ENCODE measurements around the gene DNAH1.

DNAH1 gene

DNA sequence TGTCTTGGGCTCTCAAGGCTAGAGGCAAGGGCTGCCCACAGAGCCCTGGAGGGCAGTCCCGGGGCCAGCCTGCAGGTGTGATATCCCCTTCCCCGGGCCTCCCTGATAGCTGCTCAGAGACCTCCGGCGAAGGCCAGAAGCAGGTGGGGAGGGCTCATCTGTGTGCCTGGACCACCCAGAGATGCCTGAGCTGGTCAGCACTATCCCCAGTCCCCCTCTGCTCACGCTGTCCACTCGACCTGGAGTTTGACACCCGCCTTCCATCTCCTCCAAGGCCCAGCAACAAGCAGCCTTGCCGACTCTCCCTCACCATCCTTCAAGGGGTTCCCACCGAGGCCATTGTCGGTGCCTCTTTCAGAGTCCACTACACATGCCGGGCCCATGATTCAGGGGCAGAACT, 39.4 kb downstream of the DNAH1 start:
- no peak for TF ChIP-seq TAF1 (IDR thresholded peaks at IDR 0.05; ENCODE audit: low read depth)
- no peak for TF ChIP-seq TEAD4 (IDR thresholded peaks at IDR 0.05)
- no peak for TF ChIP-seq YY1 (IDR thresholded peaks at IDR 0.05; ENCODE audit: low read depth)
- TF ChIP-seq CEBPB (IDR thresholded peaks at IDR 0.05), result no peak
- no peak for TF ChIP-seq FOXM1 (IDR thresholded peaks at IDR 0.05; ENCODE audit: borderline replicate concordance, low read depth)
- no peak for TF ChIP-seq NFIC (IDR thresholded peaks at IDR 0.05)
- TF ChIP-seq EP300 (IDR thresholded peaks at IDR 0.05; ENCODE audit: borderline replicate concordance), result no peak
- no peak for TF ChIP-seq ZBTB7A (IDR thresholded peaks at IDR 0.05; ENCODE audit: low read depth)
- no peak for TF ChIP-seq EGR1 (IDR thresholded peaks at IDR 0.05)
- no peak for TF ChIP-seq CREB1 (IDR thresholded peaks at IDR 0.05; ENCODE audit: low read depth)
- TF ChIP-seq, protein P1, sequence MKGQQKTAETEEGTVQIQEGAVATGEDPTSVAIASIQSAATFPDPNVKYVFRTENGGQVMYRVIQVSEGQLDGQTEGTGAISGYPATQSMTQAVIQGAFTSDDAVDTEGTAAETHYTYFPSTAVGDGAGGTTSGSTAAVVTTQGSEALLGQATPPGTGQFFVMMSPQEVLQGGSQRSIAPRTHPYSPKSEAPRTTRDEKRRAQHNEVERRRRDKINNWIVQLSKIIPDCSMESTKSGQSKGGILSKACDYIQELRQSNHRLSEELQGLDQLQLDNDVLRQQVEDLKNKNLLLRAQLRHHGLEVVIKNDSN (IDR thresholded peaks at IDR 0.05), result no peak
- TF ChIP-seq RAD21 (IDR thresholded peaks at IDR 0.05; ENCODE audit: low read depth), result no peak
- TF ChIP-seq TCF12 (IDR thresholded peaks at IDR 0.05; ENCODE audit: low read depth), result no peak
- TF ChIP-seq, protein P2, sequence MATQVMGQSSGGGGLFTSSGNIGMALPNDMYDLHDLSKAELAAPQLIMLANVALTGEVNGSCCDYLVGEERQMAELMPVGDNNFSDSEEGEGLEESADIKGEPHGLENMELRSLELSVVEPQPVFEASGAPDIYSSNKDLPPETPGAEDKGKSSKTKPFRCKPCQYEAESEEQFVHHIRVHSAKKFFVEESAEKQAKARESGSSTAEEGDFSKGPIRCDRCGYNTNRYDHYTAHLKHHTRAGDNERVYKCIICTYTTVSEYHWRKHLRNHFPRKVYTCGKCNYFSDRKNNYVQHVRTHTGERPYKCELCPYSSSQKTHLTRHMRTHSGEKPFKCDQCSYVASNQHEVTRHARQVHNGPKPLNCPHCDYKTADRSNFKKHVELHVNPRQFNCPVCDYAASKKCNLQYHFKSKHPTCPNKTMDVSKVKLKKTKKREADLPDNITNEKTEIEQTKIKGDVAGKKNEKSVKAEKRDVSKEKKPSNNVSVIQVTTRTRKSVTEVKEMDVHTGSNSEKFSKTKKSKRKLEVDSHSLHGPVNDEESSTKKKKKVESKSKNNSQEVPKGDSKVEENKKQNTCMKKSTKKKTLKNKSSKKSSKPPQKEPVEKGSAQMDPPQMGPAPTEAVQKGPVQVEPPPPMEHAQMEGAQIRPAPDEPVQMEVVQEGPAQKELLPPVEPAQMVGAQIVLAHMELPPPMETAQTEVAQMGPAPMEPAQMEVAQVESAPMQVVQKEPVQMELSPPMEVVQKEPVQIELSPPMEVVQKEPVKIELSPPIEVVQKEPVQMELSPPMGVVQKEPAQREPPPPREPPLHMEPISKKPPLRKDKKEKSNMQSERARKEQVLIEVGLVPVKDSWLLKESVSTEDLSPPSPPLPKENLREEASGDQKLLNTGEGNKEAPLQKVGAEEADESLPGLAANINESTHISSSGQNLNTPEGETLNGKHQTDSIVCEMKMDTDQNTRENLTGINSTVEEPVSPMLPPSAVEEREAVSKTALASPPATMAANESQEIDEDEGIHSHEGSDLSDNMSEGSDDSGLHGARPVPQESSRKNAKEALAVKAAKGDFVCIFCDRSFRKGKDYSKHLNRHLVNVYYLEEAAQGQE (IDR thresholded peaks at IDR 0.05; ENCODE audit: low read depth), result no peak
- TF ChIP-seq, protein P3, sequence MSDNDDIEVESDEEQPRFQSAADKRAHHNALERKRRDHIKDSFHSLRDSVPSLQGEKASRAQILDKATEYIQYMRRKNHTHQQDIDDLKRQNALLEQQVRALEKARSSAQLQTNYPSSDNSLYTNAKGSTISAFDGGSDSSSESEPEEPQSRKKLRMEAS (IDR thresholded peaks at IDR 0.05), result no peak

DNA sequence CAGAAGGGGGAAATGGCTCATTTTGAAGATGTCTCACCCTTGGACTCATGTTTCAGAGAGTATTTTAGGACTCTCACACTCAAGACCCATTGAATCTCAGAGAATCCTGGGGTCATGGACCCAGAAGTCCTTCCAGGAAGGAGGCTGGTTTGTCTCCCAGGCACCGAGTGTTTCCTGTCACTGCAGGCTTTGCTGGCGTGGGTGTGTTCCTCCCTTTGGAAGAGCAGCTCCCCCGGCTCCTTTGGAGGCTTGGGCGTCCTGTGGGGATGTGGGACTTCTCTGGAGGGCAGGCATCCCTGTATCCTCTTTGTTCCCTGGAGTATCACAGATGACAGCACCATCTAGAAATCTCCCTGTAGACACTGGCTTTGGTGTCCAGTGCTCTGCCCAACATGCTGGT, 40.0 kb downstream of the DNAH1 start:
- TF ChIP-seq RAD21 (IDR thresholded peaks at IDR 0.05; ENCODE audit: low read depth) (no peak), ZBTB7A (IDR thresholded peaks at IDR 0.05; ENCODE audit: low read depth) (no peak), YY1 (IDR thresholded peaks at IDR 0.05; ENCODE audit: low read depth) (no peak), EP300 (IDR thresholded peaks at IDR 0.05; ENCODE audit: borderline replicate concordance) (no peak), TCF12 (IDR thresholded peaks at IDR 0.05; ENCODE audit: low read depth) (no peak), EGR1 (IDR thresholded peaks at IDR 0.05) (no peak), TAF1 (IDR thresholded peaks at IDR 0.05; ENCODE audit: low read depth) (no peak), CEBPB (IDR thresholded peaks at IDR 0.05) (no peak), CREB1 (IDR thresholded peaks at IDR 0.05; ENCODE audit: low read depth) (no peak), NFIC (IDR thresholded peaks at IDR 0.05) (no peak)
- TF ChIP-seq, protein P3 (IDR thresholded peaks at IDR 0.05), result no peak
- TF ChIP-seq, protein P2 (IDR thresholded peaks at IDR 0.05; ENCODE audit: low read depth), result no peak
- TF ChIP-seq, protein P1 (IDR thresholded peaks at IDR 0.05), result no peak

DNA sequence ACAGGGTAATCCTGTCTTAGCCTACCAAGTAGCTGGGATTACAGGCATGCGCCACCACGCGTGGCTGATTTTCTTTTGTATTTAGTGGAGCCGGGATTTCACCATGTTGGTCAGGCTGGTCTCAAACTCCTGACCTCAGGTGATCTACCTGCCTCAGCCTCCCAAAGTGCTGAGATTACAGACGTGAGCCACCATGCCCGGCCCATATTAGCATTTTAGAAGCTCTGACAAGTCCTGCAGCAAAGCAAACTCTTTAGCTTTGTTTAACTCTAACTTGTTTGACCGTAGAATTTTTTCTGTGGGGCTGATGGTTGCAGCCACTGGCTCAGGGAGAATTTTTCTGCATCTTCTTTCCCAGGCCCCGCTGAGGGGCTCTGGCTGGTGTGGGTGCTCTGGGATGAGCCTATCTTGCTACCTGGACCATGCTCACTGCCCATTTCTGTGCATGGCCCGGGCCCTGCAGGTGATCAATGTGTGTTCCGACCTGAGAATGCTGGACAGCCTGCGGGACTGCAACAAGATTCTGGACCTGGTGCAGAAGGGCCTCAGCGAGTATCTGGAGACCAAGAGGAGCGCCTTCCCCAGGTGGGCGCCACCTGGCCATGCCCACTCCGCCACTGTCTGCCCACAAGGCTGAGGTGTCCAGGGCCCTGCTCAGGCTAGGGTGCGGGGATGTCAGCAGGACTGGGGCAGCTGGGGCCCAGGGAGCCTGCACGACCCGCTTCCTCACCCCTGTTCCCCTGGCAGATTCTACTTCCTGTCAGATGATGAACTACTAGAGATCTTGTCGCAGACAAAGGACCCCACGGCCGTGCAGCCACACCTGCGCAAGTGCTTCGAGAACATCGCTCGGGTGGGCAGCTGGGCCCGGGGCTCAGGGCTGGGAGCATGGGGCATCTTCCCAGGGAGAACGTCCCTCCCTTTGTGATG, 41.3 kb downstream of the DNAH1 start:
- TF ChIP-seq TCF12 (IDR thresholded peaks at IDR 0.05; ENCODE audit: low read depth) (no peak), ZBTB7A (IDR thresholded peaks at IDR 0.05; ENCODE audit: low read depth) (no peak)

DNA sequence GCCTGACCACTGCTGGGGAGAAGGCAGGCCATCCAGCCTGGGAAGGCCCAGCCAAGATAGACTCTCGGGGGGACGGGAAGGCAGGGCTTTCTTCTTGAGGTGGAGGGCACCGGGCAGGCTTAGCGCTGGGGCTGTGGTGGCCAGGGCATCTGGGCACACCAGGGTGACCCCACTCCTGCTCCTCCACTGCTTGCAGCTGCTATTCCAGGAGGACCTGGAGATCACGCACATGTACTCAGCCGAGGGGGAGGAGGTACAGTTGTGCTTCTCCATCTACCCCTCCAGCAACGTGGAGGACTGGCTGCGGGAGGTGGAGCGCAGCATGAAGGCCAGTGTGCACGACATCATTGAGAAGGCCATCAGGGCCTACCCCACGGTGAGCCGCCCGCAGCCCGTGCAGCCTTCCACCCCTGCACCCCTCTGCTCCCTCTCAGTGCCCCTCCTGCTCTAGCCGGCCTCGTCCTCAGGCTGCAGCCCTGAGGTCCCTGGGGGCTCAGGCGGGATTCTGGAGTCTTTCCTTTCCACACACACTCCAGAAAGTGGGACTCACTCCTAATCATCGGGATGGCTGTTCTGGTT, 42.3 kb downstream of the DNAH1 start:
- TF ChIP-seq TCF12 (IDR thresholded peaks at IDR 0.05; ENCODE audit: low read depth), result no peak
- TF ChIP-seq CREB1 (IDR thresholded peaks at IDR 0.05; ENCODE audit: low read depth), result no peak
- TF ChIP-seq EGR1 (IDR thresholded peaks at IDR 0.05), result no peak
- TF ChIP-seq TEAD4 (IDR thresholded peaks at IDR 0.05), result no peak
- no peak for TF ChIP-seq EP300 (IDR thresholded peaks at IDR 0.05; ENCODE audit: borderline replicate concordance)
- TF ChIP-seq NFIC (IDR thresholded peaks at IDR 0.05), result no peak
- TF ChIP-seq RAD21 (IDR thresholded peaks at IDR 0.05; ENCODE audit: low read depth), result no peak
- TF ChIP-seq FOXM1 (IDR thresholded peaks at IDR 0.05; ENCODE audit: borderline replicate concordance, low read depth), result no peak
- no peak for TF ChIP-seq CEBPB (IDR thresholded peaks at IDR 0.05)
- no peak for TF ChIP-seq TAF1 (IDR thresholded peaks at IDR 0.05; ENCODE audit: low read depth)
- TF ChIP-seq, protein P2 (IDR thresholded peaks at IDR 0.05; ENCODE audit: low read depth), result no peak
- TF ChIP-seq, protein P1 (IDR thresholded peaks at IDR 0.05), result no peak
- no peak for TF ChIP-seq ZBTB7A (IDR thresholded peaks at IDR 0.05; ENCODE audit: low read depth)
- no peak for TF ChIP-seq YY1 (IDR thresholded peaks at IDR 0.05; ENCODE audit: low read depth)
- TF ChIP-seq, protein P3 (IDR thresholded peaks at IDR 0.05), result no peak

All from Ishikawa (cell line).